HL-60 (cell line): ENCODE measurements around the gene NOA1.

ENCODE experiments used
- DNase-seq, 2 experiments: peaks; one replicate each; pipeline ENCODE4 v3.0.0-alpha.2; 2010 to 2020; ENCODE audit warnings: low read depth in 1 of 2, low spot score in 1 of 2
- H3K27ac ChIP-seq: fragments of 250-450 bp; sonication (Bioruptor Pico); replicated peaks from 2 replicates; pipeline ENCODE4 v1.5.1; 2020; ENCODE audit warnings: mild to moderate bottlenecking, moderate library complexity
- H3K27me3 ChIP-seq: fragments of 250-450 bp; sonication (Bioruptor Pico); 2 replicates; pipeline ENCODE4 v1.5.1; 2021; ENCODE audit warnings: mild to moderate bottlenecking, moderate library complexity; ENCODE audit not compliant: insufficient read depth, poor library complexity, severe bottlenecking
- H3K4me3 ChIP-seq: replicated peaks from 2 replicates; pipeline ENCODE4 v1.5.1; 2011; ENCODE audit warnings: mild to moderate bottlenecking, control low read depth, low read length; ENCODE audit not compliant: insufficient read depth
- GABPA ChIP-seq: IDR thresholded peaks from 2 replicates; pipeline ENCODE4 v1.6.1; 2012; ENCODE audit warnings: low read depth
- POLR2AphosphoS5 ChIP-seq: IDR thresholded peaks from 2 replicates; pipeline ENCODE4 v1.6.1; 2012; ENCODE audit warnings: low read depth
- SPI1 ChIP-seq: IDR thresholded peaks from 2 replicates; pipeline ENCODE4 v1.6.1; 2012; ENCODE audit warnings: low read depth, mild to moderate bottlenecking, borderline replicate concordance
- TF ChIP-seq, protein P1 (sequence below): IDR thresholded peaks from one replicate; pipeline ENCODE4 v1.5.1; 2011; ENCODE audit warnings: low read length, control low read depth, inconsistent platforms; ENCODE audit not compliant: insufficient read depth
- TF ChIP-seq, protein P2 (sequence below): IDR thresholded peaks from 2 replicates; pipeline ENCODE4 v1.6.1; 2012; ENCODE audit warnings: low read depth; ENCODE audit not compliant: insufficient replicate concordance

The NOA1 gene

DNA sequence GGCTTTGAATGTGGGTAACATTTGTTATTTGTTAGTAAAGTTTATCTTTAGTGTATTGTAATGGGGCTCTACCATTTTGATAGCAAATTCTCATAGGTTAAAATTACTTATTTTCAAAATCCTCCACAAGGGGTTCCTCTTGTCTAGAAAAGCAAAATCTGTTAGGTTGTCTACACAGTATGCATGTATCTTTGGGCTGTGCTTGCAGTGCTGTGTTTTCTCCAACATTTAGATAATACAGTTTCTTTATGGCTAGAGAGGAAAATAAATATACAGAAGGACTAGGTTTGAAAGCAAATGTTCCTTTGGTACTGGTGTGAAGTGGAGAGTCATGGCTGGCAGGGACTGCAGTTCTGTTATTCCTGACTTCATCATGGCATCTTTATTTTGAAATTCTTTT, 41.6 kb upstream of the NOA1 start:
- TF ChIP-seq POLR2AphosphoS5, result no peak
- TF ChIP-seq, protein P1, sequence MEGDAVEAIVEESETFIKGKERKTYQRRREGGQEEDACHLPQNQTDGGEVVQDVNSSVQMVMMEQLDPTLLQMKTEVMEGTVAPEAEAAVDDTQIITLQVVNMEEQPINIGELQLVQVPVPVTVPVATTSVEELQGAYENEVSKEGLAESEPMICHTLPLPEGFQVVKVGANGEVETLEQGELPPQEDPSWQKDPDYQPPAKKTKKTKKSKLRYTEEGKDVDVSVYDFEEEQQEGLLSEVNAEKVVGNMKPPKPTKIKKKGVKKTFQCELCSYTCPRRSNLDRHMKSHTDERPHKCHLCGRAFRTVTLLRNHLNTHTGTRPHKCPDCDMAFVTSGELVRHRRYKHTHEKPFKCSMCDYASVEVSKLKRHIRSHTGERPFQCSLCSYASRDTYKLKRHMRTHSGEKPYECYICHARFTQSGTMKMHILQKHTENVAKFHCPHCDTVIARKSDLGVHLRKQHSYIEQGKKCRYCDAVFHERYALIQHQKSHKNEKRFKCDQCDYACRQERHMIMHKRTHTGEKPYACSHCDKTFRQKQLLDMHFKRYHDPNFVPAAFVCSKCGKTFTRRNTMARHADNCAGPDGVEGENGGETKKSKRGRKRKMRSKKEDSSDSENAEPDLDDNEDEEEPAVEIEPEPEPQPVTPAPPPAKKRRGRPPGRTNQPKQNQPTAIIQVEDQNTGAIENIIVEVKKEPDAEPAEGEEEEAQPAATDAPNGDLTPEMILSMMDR, result no peak
- TF ChIP-seq, protein P2, sequence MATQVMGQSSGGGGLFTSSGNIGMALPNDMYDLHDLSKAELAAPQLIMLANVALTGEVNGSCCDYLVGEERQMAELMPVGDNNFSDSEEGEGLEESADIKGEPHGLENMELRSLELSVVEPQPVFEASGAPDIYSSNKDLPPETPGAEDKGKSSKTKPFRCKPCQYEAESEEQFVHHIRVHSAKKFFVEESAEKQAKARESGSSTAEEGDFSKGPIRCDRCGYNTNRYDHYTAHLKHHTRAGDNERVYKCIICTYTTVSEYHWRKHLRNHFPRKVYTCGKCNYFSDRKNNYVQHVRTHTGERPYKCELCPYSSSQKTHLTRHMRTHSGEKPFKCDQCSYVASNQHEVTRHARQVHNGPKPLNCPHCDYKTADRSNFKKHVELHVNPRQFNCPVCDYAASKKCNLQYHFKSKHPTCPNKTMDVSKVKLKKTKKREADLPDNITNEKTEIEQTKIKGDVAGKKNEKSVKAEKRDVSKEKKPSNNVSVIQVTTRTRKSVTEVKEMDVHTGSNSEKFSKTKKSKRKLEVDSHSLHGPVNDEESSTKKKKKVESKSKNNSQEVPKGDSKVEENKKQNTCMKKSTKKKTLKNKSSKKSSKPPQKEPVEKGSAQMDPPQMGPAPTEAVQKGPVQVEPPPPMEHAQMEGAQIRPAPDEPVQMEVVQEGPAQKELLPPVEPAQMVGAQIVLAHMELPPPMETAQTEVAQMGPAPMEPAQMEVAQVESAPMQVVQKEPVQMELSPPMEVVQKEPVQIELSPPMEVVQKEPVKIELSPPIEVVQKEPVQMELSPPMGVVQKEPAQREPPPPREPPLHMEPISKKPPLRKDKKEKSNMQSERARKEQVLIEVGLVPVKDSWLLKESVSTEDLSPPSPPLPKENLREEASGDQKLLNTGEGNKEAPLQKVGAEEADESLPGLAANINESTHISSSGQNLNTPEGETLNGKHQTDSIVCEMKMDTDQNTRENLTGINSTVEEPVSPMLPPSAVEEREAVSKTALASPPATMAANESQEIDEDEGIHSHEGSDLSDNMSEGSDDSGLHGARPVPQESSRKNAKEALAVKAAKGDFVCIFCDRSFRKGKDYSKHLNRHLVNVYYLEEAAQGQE, result no peak
- TF ChIP-seq SPI1, result no peak
- TF ChIP-seq GABPA, result no peak

DNA sequence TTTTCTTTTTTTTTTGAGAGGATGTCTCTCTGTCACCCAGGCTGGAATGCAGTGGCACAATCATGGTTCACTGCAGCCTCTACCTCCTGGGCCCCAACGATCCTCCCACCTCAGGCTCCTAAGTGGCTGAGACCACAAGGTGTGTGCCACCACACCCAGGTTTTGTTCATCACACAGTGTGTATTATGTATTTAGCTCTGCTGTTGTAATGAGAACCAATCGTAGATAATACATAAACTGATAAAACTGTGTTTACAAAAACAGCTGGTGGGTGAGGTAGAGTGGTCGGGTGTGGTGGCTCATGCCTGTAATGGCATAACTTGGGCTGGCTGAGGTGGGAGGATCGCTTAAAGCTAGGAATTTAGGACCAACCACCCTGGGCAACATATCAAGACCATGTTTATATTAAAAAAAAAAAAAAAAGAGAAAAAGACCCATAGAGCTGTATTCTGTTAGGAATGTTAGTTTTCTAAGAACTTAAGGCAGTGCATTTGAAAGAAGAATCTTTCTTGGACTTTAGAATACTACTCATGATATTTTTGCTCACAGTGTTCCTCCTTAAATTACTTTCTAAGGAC, 36.2 kb upstream of the NOA1 start:
- TF ChIP-seq, protein P2, result no peak
- H3K27me3 ChIP-seq, result no peaks in the 10 kb centered on the region
- no peak overlapping the region for H3K4me3 ChIP-seq
- DNase-seq, result no peak
- no peak overlapping the region for H3K27ac ChIP-seq

More for the DNA sequence above, 41.6 kb upstream of the NOA1 start:
- Histone ChIP-seq H3K27ac (no peak overlapping the region), H3K4me3 (no peak overlapping the region), H3K27me3 (no peaks in the 10 kb centered on the region)
- no peak for DNase-seq

DNA sequence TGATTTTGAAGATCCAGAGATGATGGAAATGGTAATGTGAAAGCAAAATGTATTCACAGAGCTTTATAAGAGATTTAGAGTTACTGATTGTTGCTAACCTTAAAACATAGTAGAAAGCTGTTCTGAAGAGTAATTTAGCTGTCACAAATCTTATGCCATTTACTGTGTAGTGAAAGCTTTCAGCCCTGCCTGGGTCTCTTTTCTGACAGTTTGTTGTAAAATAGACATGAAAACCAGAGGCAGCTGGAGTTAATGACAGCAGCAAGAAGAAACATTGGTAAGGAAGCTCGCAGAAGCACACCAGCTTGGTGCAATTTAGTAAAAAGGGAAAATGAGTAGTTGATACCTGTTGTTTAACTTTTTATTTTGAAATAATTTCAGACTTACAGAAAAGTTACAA, 22.3 kb upstream of the NOA1 start:
- H3K27ac ChIP-seq, result no peak overlapping the region

More for the DNA sequence above, 22.3 kb upstream of the NOA1 start:
- TF ChIP-seq, protein P1, result no peak
- TF ChIP-seq SPI1, result no peak
- TF ChIP-seq GABPA, result no peak
- TF ChIP-seq, protein P2, result no peak
- TF ChIP-seq POLR2AphosphoS5, result no peak
- no peak for DNase-seq
- Histone ChIP-seq H3K4me3 (no peak overlapping the region), H3K27me3 (no peaks in the 10 kb centered on the region)
